ENCODE results near the gene ILF2.
A peak's percentile ranks its signal among the peaks of the same experiment; 100 is the strongest.

The ILF2 gene

GRCh38 chr1:153655333-153655732 lies 15.5 kb downstream of the ILF2 start:
- no peak overlapping the region for H3K27ac ChIP-seq
- no peak for TF ChIP-seq CTCF (conservative IDR thresholded peaks at IDR 0.05)

- no peak for TF ChIP-seq CTCF (conservative IDR thresholded peaks at IDR 0.05)
- no peak overlapping the region for H3K27ac ChIP-seq
Measured at GRCh38 chr1:153652805-153653500, 17.8 kb downstream of the ILF2 start.

GRCh38 chr1:153651771-153652170 lies 19.0 kb downstream of the ILF2 start:
- no peak for TF ChIP-seq CTCF (conservative IDR thresholded peaks at IDR 0.05)
- no peak overlapping the region for H3K27ac ChIP-seq

- TF ChIP-seq CTCF (conservative IDR thresholded peaks at IDR 0.05) = no peak
- peak overlapping the region; percentile 79 for H3K27ac ChIP-seq
Measured at GRCh38 chr1:153649863-153650235, 20.9 kb downstream of the ILF2 start.

GRCh38 chr1:153649137-153649862 lies 21.5 kb downstream of the ILF2 start:
- no peak for TF ChIP-seq CTCF (conservative IDR thresholded peaks at IDR 0.05)
- peak overlapping the region; percentile 79 for H3K27ac ChIP-seq

- H3K27ac ChIP-seq = peak overlapping the region; percentile 79; the same call in 1 of the 2 replicates
- no peak for TF ChIP-seq CTCF (conservative IDR thresholded peaks at IDR 0.05)
Measured at GRCh38 chr1:153648000-153648643, 22.7 kb downstream of the ILF2 start.

- H3K27ac ChIP-seq = no peak overlapping the region; the same call in 1 of the 2 replicates
- TF ChIP-seq CTCF (conservative IDR thresholded peaks at IDR 0.05) = no peak
Measured at GRCh38 chr1:153647346-153647714, 23.5 kb downstream of the ILF2 start.
